NCI-H1436 (cell line): ENCODE data around the gene NEGR1.

ENCODE experiments used
- DNase-seq: peaks from one replicate; lab custom pipeline; 2025; lab: John Stamatoyannopoulos, UW

Gene NEGR1

DNA sequence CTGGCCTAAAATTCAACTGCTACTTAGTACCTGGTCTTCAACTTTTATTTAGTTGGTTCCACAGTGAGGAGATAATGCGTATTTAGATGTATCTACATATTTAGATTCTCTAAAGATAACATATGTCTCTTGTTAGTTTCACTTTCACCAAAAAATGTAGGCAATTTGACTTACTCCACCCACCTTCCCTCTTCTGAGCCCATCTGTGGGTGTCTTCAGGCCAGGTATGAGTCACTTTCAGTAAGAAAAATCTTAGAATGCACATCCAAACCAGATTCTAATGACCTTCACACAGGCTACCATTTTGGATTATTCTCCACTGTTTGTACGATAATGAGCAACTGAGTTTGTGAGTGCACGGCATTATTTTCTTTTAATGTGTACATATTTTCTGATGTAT is 501.7 kb downstream of the NEGR1 start:
- DNase-seq = no peak

GRCh38 chr1:71778940-71779339 is 503.4 kb downstream of the NEGR1 start:
- DNase-seq = no peak

- DNase-seq = no peak
These were observed 505.2 kb downstream of the NEGR1 start for GRCh38 chr1:71777094-71777493.

GRCh38 chr1:71774705-71775104 is 507.6 kb downstream of the NEGR1 start:
- DNase-seq = no peak

GRCh38 chr1:71770121-71770520 is 512.2 kb downstream of the NEGR1 start:
- no peak for DNase-seq

DNA sequence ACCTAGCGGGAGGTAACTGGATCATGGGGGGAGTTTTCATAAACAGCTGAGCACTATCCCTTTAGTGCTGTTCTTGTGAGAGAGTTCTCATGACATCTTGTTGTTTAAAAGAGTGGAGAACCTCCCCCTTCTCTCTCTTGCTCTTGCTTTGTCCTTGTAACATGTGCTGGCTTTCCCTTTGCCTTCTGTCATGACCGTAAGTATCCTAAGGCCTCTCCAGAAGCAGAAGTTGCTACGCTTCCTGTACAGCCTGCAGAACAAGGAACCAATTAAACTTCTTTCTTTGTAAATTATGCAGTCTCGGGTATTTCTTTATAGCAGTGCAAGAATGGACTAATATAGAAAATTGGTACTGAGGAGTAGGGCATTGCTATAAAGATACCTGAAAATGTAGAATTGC is 515.6 kb downstream of the NEGR1 start:
- no peak for DNase-seq

DNA sequence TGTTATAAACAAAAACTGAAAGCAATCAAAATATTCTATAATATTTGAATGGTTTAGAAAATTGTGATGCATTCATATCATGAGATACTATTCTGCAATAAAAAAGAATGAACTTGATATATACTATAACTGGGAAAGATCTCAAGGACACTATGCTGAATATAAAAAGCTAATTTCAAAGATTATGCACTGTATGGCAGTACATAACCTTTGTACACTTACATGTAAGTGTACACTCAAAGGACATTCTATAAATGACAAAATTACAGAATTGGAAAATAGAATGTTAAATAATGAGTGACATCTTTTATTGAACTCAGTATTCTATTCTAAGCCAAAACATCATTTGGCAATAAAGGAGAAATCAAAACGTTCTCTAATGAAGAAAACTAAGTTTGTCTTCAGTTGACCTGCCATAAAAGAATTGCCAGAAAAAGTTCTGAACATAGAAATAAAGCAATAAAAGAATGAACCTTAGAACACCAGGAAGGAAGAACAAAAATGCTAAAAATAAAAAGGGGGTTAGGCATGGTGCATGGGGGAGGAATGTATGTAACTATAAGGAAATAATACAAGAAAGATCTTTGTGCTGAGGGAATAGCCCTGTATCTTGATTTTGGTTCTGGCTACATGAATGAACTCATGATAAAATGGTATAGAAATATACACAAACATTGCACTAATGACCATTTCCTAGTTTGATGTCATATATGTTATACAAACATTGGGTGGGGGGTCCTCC is 519.7 kb downstream of the NEGR1 start:
- DNase-seq = no peak

GRCh38 chr1:71755441-71755840 is 526.9 kb downstream of the NEGR1 start:
- no peak for DNase-seq

- no peak for DNase-seq
These were observed 528.6 kb downstream of the NEGR1 start for GRCh38 chr1:71753746-71754145.

DNA sequence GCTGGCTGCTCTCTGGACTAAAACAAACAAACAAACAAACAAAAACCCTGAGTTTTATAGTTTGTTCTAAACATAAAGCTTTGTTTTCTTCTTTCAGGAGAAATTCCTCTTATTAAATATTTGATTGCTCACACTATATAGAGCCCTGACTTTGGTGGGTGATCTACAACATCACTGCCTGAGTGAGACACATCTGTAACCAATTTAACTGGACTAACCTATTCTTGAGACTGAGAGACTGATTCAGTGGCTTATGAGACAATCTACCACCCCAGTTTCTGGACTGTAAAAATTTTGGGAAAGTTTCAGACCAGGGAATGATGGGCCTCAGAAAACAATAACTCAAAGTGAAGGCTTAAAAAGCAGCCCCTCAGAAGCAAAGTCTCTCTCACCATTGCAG is 537.0 kb downstream of the NEGR1 start:
- DNase-seq = no peak

- peak; percentile 71 for DNase-seq
These were observed 538.5 kb downstream of the NEGR1 start for GRCh38 chr1:71743862-71744261.

DNA sequence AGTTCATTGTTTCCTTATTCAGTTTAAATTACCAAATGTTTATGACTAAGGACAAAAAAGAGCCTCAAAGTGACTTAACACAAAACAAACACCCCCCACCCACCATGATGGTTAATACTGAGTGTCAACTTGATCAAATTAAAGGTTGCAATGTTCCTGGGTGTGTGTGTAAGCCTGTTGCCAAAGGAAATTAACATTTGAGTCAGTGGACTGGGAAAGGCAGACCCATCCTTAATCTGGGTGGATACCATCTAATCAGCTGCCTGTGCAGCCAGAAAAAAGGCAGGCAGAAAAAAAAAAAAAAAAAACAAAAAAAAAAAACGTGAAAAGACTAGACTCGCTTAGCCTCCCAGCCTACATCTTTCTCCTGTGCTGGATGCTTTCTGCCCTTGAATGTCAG is 543.4 kb downstream of the NEGR1 start:
- DNase-seq = no peak

DNA sequence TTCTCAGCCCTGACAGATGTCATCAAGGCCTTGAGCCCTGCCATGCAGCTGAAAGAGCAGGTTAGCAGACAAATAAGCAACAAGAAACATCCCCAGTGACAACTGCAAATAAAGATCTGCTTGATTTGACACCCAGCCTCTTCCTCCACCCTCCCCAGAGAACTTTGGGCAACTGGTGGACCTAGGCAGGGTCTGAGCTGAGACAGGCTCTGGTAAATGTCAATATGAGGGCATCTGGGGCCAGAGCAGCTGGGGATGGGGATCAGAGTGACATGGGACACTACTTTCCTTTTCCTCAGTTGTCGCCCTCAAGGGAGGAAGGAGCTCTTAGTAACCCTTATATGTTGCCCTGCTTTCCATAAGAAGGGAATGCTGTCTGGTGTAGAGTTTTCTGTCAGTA is 544.1 kb downstream of the NEGR1 start:
- no peak for DNase-seq

DNA sequence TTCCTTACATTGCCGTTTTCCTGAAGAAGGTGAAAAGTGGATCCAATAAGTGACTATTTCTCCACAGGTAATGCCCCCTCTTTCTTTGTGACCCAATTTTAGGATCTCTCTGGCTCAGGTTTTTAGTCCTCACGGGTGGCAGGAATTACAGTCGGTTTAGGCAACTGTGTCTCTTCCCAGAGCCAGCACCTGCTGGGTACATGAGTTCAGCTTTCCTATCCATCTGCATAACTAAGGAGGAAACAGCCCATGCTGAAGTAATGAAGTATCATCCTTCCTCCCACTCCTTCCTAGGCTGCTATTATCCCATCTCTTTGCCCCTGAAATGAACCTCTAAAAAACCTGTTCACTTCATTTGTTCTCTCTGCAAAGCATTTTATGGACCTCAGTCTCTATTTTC is 544.6 kb downstream of the NEGR1 start:
- no peak for DNase-seq

DNA sequence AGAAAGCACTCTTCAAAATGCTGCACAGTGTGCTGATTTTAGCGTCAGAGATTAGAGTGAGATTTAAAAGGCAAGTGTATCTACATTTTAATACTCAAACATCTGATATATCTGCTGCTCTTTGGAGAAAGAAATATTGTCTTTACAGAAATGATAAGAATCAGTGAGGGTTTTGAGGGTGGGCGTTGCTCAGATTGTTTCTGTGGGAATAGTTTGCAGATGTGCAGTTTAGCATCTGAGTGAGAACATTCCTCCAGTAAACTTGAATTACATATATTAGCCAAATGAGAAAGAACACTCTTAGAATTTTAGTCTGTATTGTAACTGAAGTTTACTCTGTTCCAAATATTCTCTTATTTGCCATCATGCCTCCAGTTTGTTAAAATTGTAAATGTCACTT is 549.2 kb downstream of the NEGR1 start:
- no peak for DNase-seq

GRCh38 chr1:71721532-71721931 is 560.8 kb downstream of the NEGR1 start:
- DNase-seq = no peak

- no peak for DNase-seq
These were observed 563.0 kb downstream of the NEGR1 start for GRCh38 chr1:71719330-71719729.

- no peak for DNase-seq
These were observed 565.2 kb downstream of the NEGR1 start for GRCh38 chr1:71717186-71717585.

DNA sequence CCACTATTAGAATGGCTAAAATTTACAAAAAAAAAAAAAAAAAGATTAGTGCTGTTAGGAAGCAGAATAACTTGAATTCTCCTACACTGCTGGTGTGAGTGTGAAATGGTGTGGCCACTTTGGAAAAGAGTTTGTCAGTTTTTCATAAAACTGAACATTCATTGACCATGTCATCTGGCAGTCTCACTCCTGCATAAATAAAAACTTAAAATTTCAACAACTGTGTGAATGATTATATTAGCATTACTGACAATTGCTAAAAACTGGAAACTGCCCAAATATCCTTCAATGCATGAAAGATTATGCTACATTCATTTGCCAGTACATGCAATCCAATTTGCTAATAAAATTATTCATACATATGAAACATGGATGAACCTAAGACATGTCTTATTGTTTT is 570.9 kb downstream of the NEGR1 start:
- no peak for DNase-seq

- no peak for DNase-seq
These were observed 576.2 kb downstream of the NEGR1 start for GRCh38 chr1:71706029-71706671.

GRCh38 chr1:71698186-71698585 is 584.2 kb downstream of the NEGR1 start:
- no peak for DNase-seq

GRCh38 chr1:71695821-71696220 is 586.5 kb downstream of the NEGR1 start:
- no peak for DNase-seq

- DNase-seq = no peak
These were observed 587.3 kb downstream of the NEGR1 start for GRCh38 chr1:71695084-71695483.

DNA sequence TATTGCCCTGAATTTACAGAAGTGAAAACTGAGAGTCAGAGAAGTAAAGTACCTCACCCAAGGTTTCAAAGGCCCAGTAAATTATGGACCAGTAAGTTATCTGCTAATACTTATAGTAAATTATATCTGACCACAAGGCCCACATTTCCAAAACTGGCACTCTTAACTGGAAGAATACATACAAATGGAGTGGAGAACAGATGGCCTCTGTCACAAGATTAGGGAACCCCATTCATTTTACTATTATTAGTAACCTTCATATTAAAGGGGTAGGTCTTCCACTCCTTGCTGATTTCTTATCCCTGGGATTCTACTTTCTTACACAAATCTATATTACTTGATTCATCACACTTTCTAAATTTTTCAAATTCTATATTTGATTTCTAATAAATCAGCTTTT is 588.8 kb downstream of the NEGR1 start:
- DNase-seq = no peak
